Keratinocyte (primary cell): ENCODE results near the gene NDNF. TPM values are rescaled to one million over a fixed set of nuclear protein-coding genes. Genes with fewer than 3 reads are reported as not detected.

Source experiments
- DNase-seq: peaks from one replicate; pipeline ENCODE4 v3.0.0-alpha.2; 2011; ENCODE audit warnings: low read depth, missing footprints, low spot score
- FAIRE-seq: peaks from 2 replicates; lab custom pipeline; 2011; peaks lifted over from hg19 to GRCh38; lab: Jason Lieb, UNC
- H2AFZ ChIP-seq: 2 replicates; pipeline ENCODE4 v1.6.0; 2012; ENCODE audit warnings: low read length, control low read depth, inconsistent platforms; ENCODE audit not compliant: control insufficient read depth
- H3K27ac ChIP-seq: 2 replicates; pipeline ENCODE4 v1.5.1; 2011; ENCODE audit warnings: low read length; ENCODE audit not compliant: control insufficient read depth, insufficient read depth
- H3K27me3 ChIP-seq: 3 replicates; pipeline ENCODE4 v1.6.0; 2011; ENCODE audit warnings: low read length; ENCODE audit not compliant: control insufficient read depth, insufficient read depth; ENCODE audit errors: extremely low read depth
- H3K36me3 ChIP-seq, 2 experiments: 2 replicates in 1 of 2; 3 replicates in 1 of 2; pipeline ENCODE4 v1.5.1; 2011; ENCODE audit warnings: low read length in 2 of 2, mild to moderate bottlenecking in 1 of 2; ENCODE audit not compliant: control insufficient read depth in 2 of 2, insufficient read depth in 2 of 2; ENCODE audit errors: extremely low read depth in 1 of 2
- H3K4me1 ChIP-seq: 3 replicates; pipeline ENCODE4 v1.5.1; 2011; ENCODE audit warnings: low read length; ENCODE audit not compliant: control insufficient read depth, insufficient read depth; ENCODE audit errors: extremely low read depth
- H3K4me2 ChIP-seq: 3 replicates; pipeline ENCODE4 v1.6.0; 2011; ENCODE audit warnings: low read depth, low read length; ENCODE audit not compliant: control insufficient read depth, insufficient read depth; ENCODE audit errors: extremely low read depth
- H3K4me3 ChIP-seq, 3 experiments: fragments of 200-600 bp in 1 of 3; sonication (generic) in 1 of 3; 2 replicates in 2 of 3; 3 replicates in 1 of 3; pipeline ENCODE4 v1.5.1; 2011 to 2016; ENCODE audit warnings: low read length in 3 of 3, mild to moderate bottlenecking in 3 of 3, control low read depth in 2 of 3, inconsistent platforms in 1 of 3, low read depth in 1 of 3, mixed read lengths in 1 of 3, mixed run types in 1 of 3, moderate library complexity in 1 of 3; ENCODE audit not compliant: control insufficient read depth in 2 of 3, insufficient read depth in 2 of 3; ENCODE audit errors: extremely low read depth in 1 of 3
- H3K79me2 ChIP-seq: 2 replicates; pipeline ENCODE4 v1.6.0; 2012; ENCODE audit warnings: low read length; ENCODE audit not compliant: control insufficient read depth, insufficient read depth
- H3K9ac ChIP-seq: 3 replicates; pipeline ENCODE4 v1.6.0; 2011; ENCODE audit warnings: low read length; ENCODE audit not compliant: control insufficient read depth, insufficient read depth; ENCODE audit errors: extremely low read depth
- H3K9me1 ChIP-seq: 3 replicates; pipeline ENCODE4 v1.6.0; 2011; ENCODE audit warnings: low read length; ENCODE audit not compliant: control insufficient read depth, insufficient read depth; ENCODE audit errors: extremely low read depth
- H3K9me3 ChIP-seq: 2 replicates; pipeline ENCODE4 v1.5.1; 2012; ENCODE audit warnings: low read depth, low read length; ENCODE audit not compliant: control insufficient read depth
- H4K20me1 ChIP-seq: 3 replicates; pipeline ENCODE4 v1.6.0; 2011; ENCODE audit warnings: low read length; ENCODE audit not compliant: control insufficient read depth, insufficient read depth; ENCODE audit errors: extremely low read depth
- CTCF ChIP-seq, 3 experiments: IDR thresholded peaks in 1 of 3; conservative IDR thresholded peaks in 1 of 3; optimal IDR thresholded peaks in 1 of 3; 2 replicates in 2 of 3; 3 replicates in 1 of 3; pipeline versions ENCODE3 to v1.5.1; 2011; ENCODE audit warnings: low read length in 3 of 3, mild to moderate bottlenecking in 3 of 3, moderate library complexity in 2 of 3, control low read depth in 1 of 3, inconsistent platforms in 1 of 3; ENCODE audit not compliant: insufficient read depth in 2 of 3; ENCODE audit errors: extremely low read depth in 1 of 3
- EZH2 ChIP-seq: IDR thresholded peaks from one replicate; pipeline ENCODE4 v1.6.1; 2012; ENCODE audit warnings: inconsistent platforms, mild to moderate bottlenecking, low read length, moderate library complexity
- dilution Hi-C: fragments of 300-500 bp; cut with MboI; formaldehyde crosslinking; loops from one replicate; pipeline ENCODE4 v1.7.0; 2020; ENCODE audit warnings: low sequenced_read_pairs; ENCODE audit not compliant: extremely low pct_ligation_motif_present
- polyA plus RNA-seq, 5 experiments: library from polyadenylated mRNA; depleted of rRNA in 3 of 5; stranded (reverse) in 3 of 5; stranded (forward) in 1 of 5; unstranded in 1 of 5; fragments of >200 nt; gene quantifications; 1 replicate in 1 of 5; 2 replicates in 3 of 5; 3 replicates in 1 of 5; pipeline versions ENCODE4 v1.2.1 to v1.2.3, GENCODE V29; 2011 to 2012; ENCODE audit warnings: missing spikeins in 2 of 5, low read depth in 1 of 5, low replicate concordance in 1 of 5

The NDNF gene
- polyA plus RNA-seq, 1 donor (not counting 4 experiments of a cell fraction or from before 2014, with no cell fraction given), result not detected

DNA sequence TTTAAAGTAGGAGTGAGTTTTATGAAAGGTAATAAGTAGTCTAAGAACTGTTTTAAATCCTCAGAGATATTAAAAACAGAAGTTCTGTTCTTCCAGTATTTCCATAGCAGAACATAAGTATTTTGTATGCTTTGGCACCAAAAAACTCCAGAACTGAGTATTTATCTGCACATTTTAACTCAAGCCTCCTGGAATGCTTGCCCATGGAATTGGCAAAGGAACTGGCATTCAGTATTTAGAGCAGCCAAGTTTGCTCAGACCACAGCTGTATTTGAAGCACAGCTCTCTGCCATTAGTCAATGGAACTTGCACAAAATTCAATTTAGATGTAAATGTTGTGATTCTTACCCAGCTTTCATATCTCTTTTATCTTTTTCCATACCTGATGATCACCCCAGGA is 42.2 kb downstream of the NDNF start:
- no peak overlapping the region for H3K4me2 ChIP-seq
- H3K9ac ChIP-seq, result no peak overlapping the region
- H3K9me3 ChIP-seq, result no peaks in the 10 kb centered on the region
- no peak overlapping the region for H3K27ac ChIP-seq
- H4K20me1 ChIP-seq, result no peaks in the 10 kb centered on the region
- dilution Hi-C loops, result no loop called here
- no peaks in the 10 kb centered on the region for H3K27me3 ChIP-seq
- H3K4me3 ChIP-seq, result no peak overlapping the region
- FAIRE-seq (no peak), DNase-seq (no peak)
- no peaks in the 10 kb centered on the region for H3K4me1 ChIP-seq
- no peaks in the 10 kb centered on the region for H3K79me2 ChIP-seq
- no peak for TF ChIP-seq CTCF (optimal IDR thresholded peaks at IDR 0.05 in 1 of 3, IDR thresholded peaks at IDR 0.05 in 1 of 3, conservative IDR thresholded peaks at IDR 0.05 in 1 of 3; ENCODE audit: extremely low read depth in 1 of 3, insufficient read depth in 2 of 3, low read length in 3 of 3)
- TF ChIP-seq EZH2, result no peak
- H3K9me1 ChIP-seq, result no peaks in the 10 kb centered on the region
- H3K36me3 ChIP-seq, result no peaks in the 10 kb centered on the region
- no peak overlapping the region for H2AFZ ChIP-seq

GRCh38 chr4:121026034-121026433 is 46.3 kb downstream of the NDNF start:
- no peaks in the 10 kb centered on the region for H4K20me1 ChIP-seq
- dilution Hi-C loops, result no loop called here
- H3K4me2 ChIP-seq, result no peak overlapping the region
- TF ChIP-seq CTCF (optimal IDR thresholded peaks at IDR 0.05 in 1 of 3, IDR thresholded peaks at IDR 0.05 in 1 of 3, conservative IDR thresholded peaks at IDR 0.05 in 1 of 3; ENCODE audit: extremely low read depth in 1 of 3, insufficient read depth in 2 of 3, low read length in 3 of 3), result no peak
- no peak for TF ChIP-seq EZH2
- H3K4me3 ChIP-seq, result no peak overlapping the region
- H3K36me3 ChIP-seq, result no peaks in the 10 kb centered on the region
- H3K27me3 ChIP-seq, result no peaks in the 10 kb centered on the region
- no peaks in the 10 kb centered on the region for H3K4me1 ChIP-seq
- no peak overlapping the region for H2AFZ ChIP-seq
- no peaks in the 10 kb centered on the region for H3K79me2 ChIP-seq
- H3K9me1 ChIP-seq, result no peaks in the 10 kb centered on the region
- no peak overlapping the region for H3K9ac ChIP-seq
- FAIRE-seq (no peak), DNase-seq (no peak)
- no peaks in the 10 kb centered on the region for H3K9me3 ChIP-seq
- H3K27ac ChIP-seq, result no peak overlapping the region
